HepG2 (cell line): Measurements from ENCODE around the gene PHYH. TPM values are rescaled to one million over a fixed set of nuclear protein-coding genes. Genes with fewer than 3 reads are reported as not detected.

Source experiments
- AKAP8 ChIP-seq: sonication (generic); formaldehyde crosslinking; IDR thresholded peaks from 2 replicates; pipeline ENCODE4 v1.5.1; 2020; ENCODE audit warnings: mild to moderate bottlenecking, missing genetic modification reagents
- ARNT2 ChIP-seq: sonication (generic); formaldehyde crosslinking; IDR thresholded peaks from 2 replicates; pipeline ENCODE4 v1.8.0; 2022; ENCODE audit warnings: mild to moderate bottlenecking, low read depth, missing genetic modification reagents, moderate library complexity
- CHCHD3 ChIP-seq: sonication (generic); formaldehyde crosslinking; IDR thresholded peaks from 2 replicates; pipeline ENCODE4 v1.8.0; 2022; ENCODE audit warnings: mild to moderate bottlenecking, missing genetic modification reagents, moderate library complexity
- DNMT3B ChIP-seq: conservative IDR thresholded peaks from 2 replicates; pipeline ENCODE4 v1.6.1; 2016; ENCODE audit warnings: missing biosample characterization, control low read depth
- GFI1 ChIP-seq: sonication (generic); formaldehyde crosslinking; IDR thresholded peaks from 2 replicates; pipeline ENCODE4 v1.5.0; 2020; ENCODE audit warnings: missing genetic modification reagents, mild to moderate bottlenecking, borderline replicate concordance
- ISL2 ChIP-seq: sonication (generic); formaldehyde crosslinking; IDR thresholded peaks from 2 replicates; pipeline ENCODE4 v1.5.0; 2020; ENCODE audit warnings: missing genetic modification reagents
- KDM1A ChIP-seq: IDR thresholded peaks from 2 replicates; pipeline ENCODE4 v1.6.1; 2016; ENCODE audit warnings: missing compliant biosample characterization
- KDM4B ChIP-seq: sonication (generic); formaldehyde crosslinking; IDR thresholded peaks from 2 replicates; pipeline ENCODE4 v1.4.0; 2020; ENCODE audit warnings: missing genetic modification reagents
- MAZ ChIP-seq, 2 experiments: sonication (generic) in 1 of 2; formaldehyde crosslinking in 1 of 2; IDR thresholded peaks; 2 replicates each; pipeline versions ENCODE4 v1.5.0 to v1.6.1; 2012 to 2020; ENCODE audit warnings: low read depth in 2 of 2, mild to moderate bottlenecking in 2 of 2, borderline replicate concordance in 1 of 2, improper control_type of control experiment in 1 of 2, low read length in 1 of 2, missing genetic modification reagents in 1 of 2, moderate library complexity in 1 of 2
- MYC ChIP-seq: sonication (generic); formaldehyde crosslinking; IDR thresholded peaks from 2 replicates; pipeline ENCODE4 v1.9.0; 2021; ENCODE audit warnings: missing genetic modification reagents, borderline replicate concordance
- SATB2 ChIP-seq: sonication (generic); formaldehyde crosslinking; IDR thresholded peaks from 2 replicates; pipeline ENCODE4 v1.5.0; 2020; ENCODE audit warnings: missing genetic modification reagents
- SNRNP70 ChIP-seq: fragments of 200-400 bp; formaldehyde crosslinking; IDR thresholded peaks from 2 replicates; pipeline ENCODE4 v1.6.1; 2017; ENCODE audit warnings: mild to moderate bottlenecking, low read depth, low read length, moderate library complexity
- TCF12 ChIP-seq, 2 experiments: fragments of 450-650 bp in 1 of 2; sonication (generic) in 1 of 2; formaldehyde crosslinking in 1 of 2; IDR thresholded peaks; 2 replicates each; pipeline versions ENCODE4 v1.6.1 to v1.8.0; 2017 to 2022; ENCODE audit warnings: antibody characterized with exemption in 1 of 2, mild to moderate bottlenecking in 1 of 2, missing genetic modification reagents in 1 of 2, moderate library complexity in 1 of 2
- TFDP1 ChIP-seq: IDR thresholded peaks from 2 replicates; pipeline ENCODE4 v1.6.1; 2016; ENCODE audit warnings: missing compliant biosample characterization, missing genetic modification reagents, borderline replicate concordance
- TRAFD1 ChIP-seq: sonication (generic); formaldehyde crosslinking; IDR thresholded peaks from 2 replicates; pipeline ENCODE4 v1.5.1; 2020; ENCODE audit warnings: missing genetic modification reagents, mild to moderate bottlenecking, borderline replicate concordance
- ZBTB20 ChIP-seq: sonication (generic); formaldehyde crosslinking; IDR thresholded peaks from 2 replicates; pipeline ENCODE4 v1.8.1; 2023; ENCODE audit warnings: missing genetic modification reagents, low read depth, mild to moderate bottlenecking, borderline replicate concordance
- ZBTB7A ChIP-seq: sonication (generic); formaldehyde crosslinking; IDR thresholded peaks from 2 replicates; pipeline ENCODE4 v1.8.0; 2022; ENCODE audit warnings: mild to moderate bottlenecking, missing genetic modification reagents
- ZFP36 ChIP-seq: fragments of 150-350 bp; IDR thresholded peaks from 2 replicates; pipeline ENCODE4 v1.6.1; 2018; ENCODE audit warnings: borderline replicate concordance, low read length, low read depth; ENCODE audit not compliant: partially characterized antibody
- ZNF124 ChIP-seq: sonication (generic); formaldehyde crosslinking; IDR thresholded peaks from 2 replicates; pipeline ENCODE4 v1.4.0; 2020; ENCODE audit warnings: missing genetic modification reagents
- ZNF558 ChIP-seq: sonication (generic); formaldehyde crosslinking; IDR thresholded peaks from 2 replicates; pipeline ENCODE4 v1.9.0; 2022; ENCODE audit warnings: mild to moderate bottlenecking, missing genetic modification reagents, borderline replicate concordance
- ZNF574 ChIP-seq: sonication (generic); formaldehyde crosslinking; IDR thresholded peaks from 2 replicates; pipeline ENCODE4 v1.4.0; 2020; ENCODE audit warnings: missing genetic modification reagents
- ZNF678 ChIP-seq: sonication (generic); formaldehyde crosslinking; IDR thresholded peaks from 2 replicates; pipeline ENCODE4 v1.4.0; 2020; ENCODE audit warnings: mild to moderate bottlenecking, missing genetic modification reagents
- ZNF768 ChIP-seq: sonication (generic); formaldehyde crosslinking; IDR thresholded peaks from 2 replicates; pipeline ENCODE4 v1.4.0; 2020; ENCODE audit warnings: missing genetic modification reagents
- ZNF850 ChIP-seq: sonication (generic); formaldehyde crosslinking; conservative IDR thresholded peaks from 2 replicates; pipeline ENCODE4 v1.9.0; 2021; ENCODE audit warnings: mild to moderate bottlenecking, missing genetic modification reagents
- polyA plus RNA-seq, 8 experiments: library from polyadenylated mRNA; depleted of rRNA in 3 of 8; stranded (reverse) in 7 of 8; unstranded in 1 of 8; fragments of >200 nt; fragmentation: Illumina TruSeq in 4 of 8; extraction: Trizol in 4 of 8; gene quantifications; 2 replicates each; pipeline versions ENCODE4 v1.2.1 to v1.2.3, GENCODE V29; 2011 to 2016; ENCODE audit warnings: low read depth in 4 of 8, missing spikeins in 1 of 8, mixed read lengths in 1 of 8; ENCODE audit not compliant: insufficient read depth in 1 of 8
- total RNA-seq, 5 experiments: library from RNA; depleted of rRNA; stranded (reverse); fragments of >200 nt; fragmentation: Illumina TruSeq; extraction: Trizol; gene quantifications; 2 replicates each; pipeline ENCODE4 v1.2.3, GENCODE V29; 2016; ENCODE audit warnings: low read depth in 1 of 5

PHYH gene
- total and polyA plus RNA-seq, 2 of the 13 experiments (the other 11 are each of a cell fraction or from before 2014, with no cell fraction given): 27.2 to 34.5 TPM

DNA sequence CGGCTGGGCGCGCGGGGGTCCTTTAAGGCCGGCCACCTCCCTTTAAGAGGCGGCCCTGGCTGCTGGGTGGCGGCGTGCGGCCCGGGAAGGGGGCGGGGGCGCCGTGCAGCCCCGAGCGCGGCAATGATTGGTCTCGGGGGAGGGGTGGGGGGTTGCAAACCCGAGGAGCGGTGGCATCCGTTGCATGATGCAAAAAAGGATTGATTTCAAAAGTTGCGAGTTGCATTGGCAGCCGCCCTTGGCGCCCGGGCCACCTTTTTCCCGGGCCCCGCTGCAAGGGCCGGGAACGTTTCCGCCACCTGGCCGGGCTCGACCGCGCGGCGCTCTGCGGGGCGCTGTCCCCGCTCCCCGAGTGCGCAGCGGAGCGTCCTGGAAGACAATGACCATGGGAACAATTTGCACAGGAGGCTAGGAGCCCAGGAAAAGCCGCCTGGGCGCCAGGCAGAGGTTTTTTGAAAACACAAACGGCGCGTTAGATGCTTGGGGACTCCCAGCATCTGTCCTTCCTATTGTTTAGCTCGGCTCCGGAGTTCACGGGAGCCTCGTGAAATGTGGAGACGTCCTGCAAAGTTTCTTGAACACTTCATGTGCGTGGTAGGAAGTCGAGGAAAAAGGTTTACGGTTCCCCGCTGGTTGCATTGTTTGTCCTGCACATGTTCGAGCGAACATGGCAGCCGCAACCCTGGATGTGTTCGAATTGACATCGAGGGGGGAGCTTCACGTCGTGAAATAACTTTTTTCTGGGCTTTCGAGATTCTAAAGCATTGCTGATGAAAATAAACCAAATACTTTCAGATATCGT, 48.6 kb upstream of the PHYH start, which contains the start of gene SEPHS1 (continued):
- 0 out of 2 replicates have a peak, but pooled peaks have one; percentile 37 for TF ChIP-seq ZNF574 (CRISPR knock-in tag)
- peak; percentile 53; the same call in 1 of the 2 replicates for TF ChIP-seq TFDP1 (CRISPR knock-in tag)
- peak; percentile 52 for TF ChIP-seq ZNF768 (CRISPR knock-in tag)
- TF ChIP-seq ZNF558: no peak
- no peak for TF ChIP-seq ZBTB7A (CRISPR knock-in tag)
- TF ChIP-seq ZNF850: no peak
- TF ChIP-seq ZFP36: no peak
- TF ChIP-seq AKAP8 (CRISPR knock-in tag): no peak
- no peak for TF ChIP-seq KDM1A (CRISPR knock-in tag)
- TF ChIP-seq ZNF124 (CRISPR knock-in tag): no peak
- no peak for TF ChIP-seq TCF12 (IDR thresholded peaks at IDR 0.05)
- no peak for TF ChIP-seq TCF12 (CRISPR knock-in tag; IDR thresholded peaks at IDR 0.05)
- no peak for TF ChIP-seq ZNF678
- no peak for TF ChIP-seq KDM4B (CRISPR knock-in tag)
- no peak for TF ChIP-seq MAZ (IDR thresholded peaks at IDR 0.05; ENCODE audit: borderline replicate concordance, low read depth, low read length)
- peak; percentile 55; the same call in 1 of the 2 replicates for TF ChIP-seq MAZ (CRISPR knock-in tag; IDR thresholded peaks at IDR 0.05; ENCODE audit: low read depth)
- no peak for TF ChIP-seq SNRNP70
- peak; percentile 39; the same call in 1 of the 2 replicates for TF ChIP-seq ISL2
- 0 out of 2 replicates have a peak, but pooled peaks have one; percentile 32 for TF ChIP-seq ARNT2 (CRISPR knock-in tag)
- no peak for TF ChIP-seq CHCHD3 (CRISPR knock-in tag)
- TF ChIP-seq GFI1: 0 out of 2 replicates have a peak, but pooled peaks have one; percentile 38
- no peak for TF ChIP-seq TRAFD1 (CRISPR knock-in tag)
- no peak for TF ChIP-seq DNMT3B (CRISPR knock-in tag)
- TF ChIP-seq MYC (CRISPR knock-in tag): peak; percentile 85
- TF ChIP-seq SATB2 (CRISPR knock-in tag): no peak
- TF ChIP-seq ZBTB20 (CRISPR knock-in tag): no peak
